Tibial nerve (tissue), 4 donors: ENCODE data around the gene KHDRBS2. TPM values are rescaled to one million over a fixed set of nuclear protein-coding genes. Genes with fewer than 3 reads are reported as not detected.

ENCODE experiments used
- DNase-seq, 2 donors: peaks; one replicate each; pipeline ENCODE4 v3.0.0-alpha.2; 2019; ENCODE audit warnings: low spot score in 2 of 2
- H3K27ac ChIP-seq, 4 donors: fragments of 200-600 bp; sonication (generic) in 3 of 4; one replicate each; pipeline ENCODE4 v1.5.1; 2017 to 2019; ENCODE audit warnings: mild to moderate bottlenecking in 1 of 4
- H3K27me3 ChIP-seq, 2 donors: fragments of 200-600 bp; sonication (generic) in 1 of 2; one replicate each; pipeline versions ENCODE4 v1.5.1 to v1.6.0; 2017 to 2019
- H3K36me3 ChIP-seq, 3 donors: fragments of 200-600 bp; sonication (generic); one replicate each; pipeline ENCODE4 v1.5.1; 2018 to 2019
- H3K4me1 ChIP-seq, 4 donors: fragments of 200-600 bp; sonication (generic) in 3 of 4; one replicate each; pipeline ENCODE4 v1.5.1; 2017 to 2019
- H3K4me3 ChIP-seq, 4 donors: fragments of 200-600 bp; sonication (generic) in 3 of 4; one replicate each; pipeline ENCODE4 v1.5.1; 2017 to 2019; ENCODE audit warnings: mild to moderate bottlenecking in 1 of 4, moderate library complexity in 1 of 4
- H3K9me3 ChIP-seq, 4 donors: fragments of 200-600 bp; sonication (generic) in 3 of 4; one replicate each; pipeline ENCODE4 v1.5.1; 2017 to 2019
- EP300 ChIP-seq, 2 donors: sonication (generic); formaldehyde crosslinking; IDR thresholded peaks; one replicate each; pipeline ENCODE4 v1.6.1; 2017; ENCODE audit warnings: antibody characterized with exemption in 2 of 2, mild to moderate bottlenecking in 1 of 2
- POLR2A ChIP-seq, 2 donors: fragments of 450-650 bp; IDR thresholded peaks; one replicate each; pipeline ENCODE4 v1.6.1; 2017; ENCODE audit warnings: antibody characterized with exemption in 2 of 2, mild to moderate bottlenecking in 2 of 2, moderate library complexity in 2 of 2
- WGBS, 2 donors: methylation state at CpG; one replicate each; pipeline ENCODE4 v1.1.5; 2018; 5-methylcytosine and 5-hydroxymethylcytosine counted together
- total RNA-seq, 4 donors: library from RNA; depleted of rRNA; stranded (reverse); fragments of >200 nt; gene quantifications; one replicate each; pipeline ENCODE4 v1.1.0, GENCODE V29; 2016
- TF ChIP-seq, protein P1 (sequence below), 5 experiments: fragments of 200-600 bp in 3 of 5; fragments of 450-650 bp in 2 of 5; sonication (generic) in 3 of 5; IDR thresholded peaks; one replicate each; pipeline ENCODE4 v1.5.1; 2016 to 2019; ENCODE audit warnings: antibody characterized with exemption in 5 of 5, mild to moderate bottlenecking in 3 of 5, moderate library complexity in 2 of 5

KHDRBS2 gene
- total RNA-seq, 4 donors from 2014 or later: 0.21 to 3.3 (median 0.22) TPM; not detected in 1

GRCh38 chr6:62298745-62299392, 12.8 kb upstream of the KHDRBS2 start:
- no peak for DNase-seq
- no peak overlapping the region for H3K27ac ChIP-seq
- WGBS, 2 donors: 69 to 74% methylated on average over 3 of the region's 3 CpGs
- no peaks in the 10 kb centered on the region for H3K4me1 ChIP-seq
- H3K4me3 ChIP-seq: no peak overlapping the region
- H3K9me3 ChIP-seq: peaks cover 0 to 4% (median 0%) of the 10 kb centered on the region in 4 donors
- TF ChIP-seq, protein P1, sequence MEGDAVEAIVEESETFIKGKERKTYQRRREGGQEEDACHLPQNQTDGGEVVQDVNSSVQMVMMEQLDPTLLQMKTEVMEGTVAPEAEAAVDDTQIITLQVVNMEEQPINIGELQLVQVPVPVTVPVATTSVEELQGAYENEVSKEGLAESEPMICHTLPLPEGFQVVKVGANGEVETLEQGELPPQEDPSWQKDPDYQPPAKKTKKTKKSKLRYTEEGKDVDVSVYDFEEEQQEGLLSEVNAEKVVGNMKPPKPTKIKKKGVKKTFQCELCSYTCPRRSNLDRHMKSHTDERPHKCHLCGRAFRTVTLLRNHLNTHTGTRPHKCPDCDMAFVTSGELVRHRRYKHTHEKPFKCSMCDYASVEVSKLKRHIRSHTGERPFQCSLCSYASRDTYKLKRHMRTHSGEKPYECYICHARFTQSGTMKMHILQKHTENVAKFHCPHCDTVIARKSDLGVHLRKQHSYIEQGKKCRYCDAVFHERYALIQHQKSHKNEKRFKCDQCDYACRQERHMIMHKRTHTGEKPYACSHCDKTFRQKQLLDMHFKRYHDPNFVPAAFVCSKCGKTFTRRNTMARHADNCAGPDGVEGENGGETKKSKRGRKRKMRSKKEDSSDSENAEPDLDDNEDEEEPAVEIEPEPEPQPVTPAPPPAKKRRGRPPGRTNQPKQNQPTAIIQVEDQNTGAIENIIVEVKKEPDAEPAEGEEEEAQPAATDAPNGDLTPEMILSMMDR (IDR thresholded peaks at IDR 0.05): no peak
- TF ChIP-seq EP300 (IDR thresholded peaks at IDR 0.05): no peak
- TF ChIP-seq POLR2A (IDR thresholded peaks at IDR 0.05): no peak
- H3K27me3 ChIP-seq: no peaks in the 10 kb centered on the region
- no peaks in the 10 kb centered on the region for H3K36me3 ChIP-seq

DNA sequence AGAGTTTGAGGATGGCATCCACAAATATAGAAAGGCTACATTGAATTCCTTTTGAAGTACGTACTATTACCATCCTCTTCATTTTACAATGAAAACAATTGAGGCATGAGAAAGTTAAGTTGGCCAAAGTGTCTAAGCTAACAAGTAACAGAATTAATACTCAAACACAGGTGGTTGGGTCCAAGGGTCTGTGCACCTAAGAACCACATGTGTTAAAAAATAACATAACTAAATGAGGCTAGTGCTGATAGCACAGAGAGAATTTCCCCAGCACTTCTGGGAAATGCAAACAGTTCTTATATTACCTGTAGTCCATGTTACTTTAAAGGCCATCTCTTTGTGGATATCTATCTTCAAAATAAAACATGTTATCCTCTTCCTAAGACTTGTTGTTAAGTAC, 10.5 kb upstream of the KHDRBS2 start:
- H3K36me3 ChIP-seq: no peaks in the 10 kb centered on the region
- no peak overlapping the region for H3K27ac ChIP-seq
- H3K9me3 ChIP-seq: peaks cover 0 to 4% (median 0%) of the 10 kb centered on the region in 4 donors
- H3K4me1 ChIP-seq: no peaks in the 10 kb centered on the region
- TF ChIP-seq POLR2A (IDR thresholded peaks at IDR 0.05) (no peak), EP300 (IDR thresholded peaks at IDR 0.05) (no peak)
- TF ChIP-seq, protein P1 (IDR thresholded peaks at IDR 0.05): no peak
- no peak for DNase-seq
- H3K4me3 ChIP-seq: no peak overlapping the region
- no peaks in the 10 kb centered on the region for H3K27me3 ChIP-seq
- 87 to 91% methylated on average over 1 of the region's 1 CpG for WGBS, 2 donors

GRCh38 chr6:62288974-62289373, 2.9 kb upstream of the KHDRBS2 start:
- TF ChIP-seq, protein P1 (IDR thresholded peaks at IDR 0.05): no peak
- TF ChIP-seq POLR2A (IDR thresholded peaks at IDR 0.05) (no peak), EP300 (IDR thresholded peaks at IDR 0.05) (no peak)
- DNase-seq: no peak
- 55 to 60% methylated on average over 1 of the region's 1 CpG for WGBS, 2 donors
- Histone ChIP-seq H3K4me1 (peaks cover 0 to 14% (median 0%) of the 10 kb centered on the region in 4 donors), H3K4me3 (no peak overlapping the region), H3K9me3 (no peaks in the 10 kb centered on the region), H3K27ac (no peak overlapping the region), H3K36me3 (no peaks in the 10 kb centered on the region), H3K27me3 (peaks cover 0 to 25% of the 10 kb centered on the region in 2 donors)

DNA sequence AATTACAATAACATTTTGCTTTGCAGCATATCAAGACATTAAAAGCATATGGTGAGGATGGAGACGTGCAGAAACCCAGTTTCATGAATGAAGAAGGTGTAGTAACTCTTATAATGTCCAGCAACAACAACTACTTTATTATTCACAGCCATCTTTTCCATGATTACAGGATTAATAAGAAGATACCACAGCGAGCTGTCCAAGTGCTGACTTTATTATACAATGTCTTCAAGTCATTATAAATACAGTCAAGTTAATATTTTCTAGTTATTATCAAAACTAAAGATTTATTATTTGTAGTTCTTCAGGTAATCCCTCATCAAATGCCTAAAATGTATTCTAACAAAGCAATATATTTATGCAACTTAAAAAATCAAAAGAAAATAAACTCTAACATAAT, 2.5 kb upstream of the KHDRBS2 start:
- Histone ChIP-seq H3K9me3 (no peaks in the 10 kb centered on the region), H3K4me1 (peaks cover 0 to 14% (median 0%) of the 10 kb centered on the region in 4 donors), H3K27me3 (peaks cover 0 to 25% of the 10 kb centered on the region in 2 donors), H3K27ac (no peak overlapping the region), H3K4me3 (no peak overlapping the region), H3K36me3 (no peaks in the 10 kb centered on the region)
- 66 to 73% methylated on average over 2 of the region's 2 CpGs for WGBS, 2 donors
- DNase-seq: no peak
- TF ChIP-seq EP300 (IDR thresholded peaks at IDR 0.05) (no peak), POLR2A (IDR thresholded peaks at IDR 0.05) (no peak)
- TF ChIP-seq, protein P1 (IDR thresholded peaks at IDR 0.05): no peak

GRCh38 chr6:62286470-62286843, 432 bp upstream of the KHDRBS2 start:
- WGBS, 2 donors: 4 to 5% methylated on average over 13 of the region's 13 CpGs
- H3K4me3 ChIP-seq: peak overlapping the region; percentile 26 to 56 (median 36)
- H3K4me1 ChIP-seq: peaks cover 0 to 14% (median 0%) of the 10 kb centered on the region in 4 donors
- H3K27ac ChIP-seq: no peak overlapping the region
- TF ChIP-seq, protein P1 (IDR thresholded peaks at IDR 0.05): no peak
- TF ChIP-seq EP300 (IDR thresholded peaks at IDR 0.05) (no peak), POLR2A (IDR thresholded peaks at IDR 0.05) (no peak)
- H3K36me3 ChIP-seq: no peaks in the 10 kb centered on the region
- H3K27me3 ChIP-seq: peaks cover 0 to 25% of the 10 kb centered on the region in 2 donors
- DNase-seq: no peak
- H3K9me3 ChIP-seq: no peaks in the 10 kb centered on the region
